Esophagus muscularis mucosa (tissue), 4 donors: Measurements from ENCODE around the gene CAV1.

Experiments
- CTCF ChIP-seq, 3 experiments: fragments of 200-600 bp in 2 of 3; fragments of 450-650 bp in 1 of 3; sonication (generic) in 2 of 3; IDR thresholded peaks; one replicate each; pipeline ENCODE4 v1.5.1; 2017 to 2019; ENCODE audit warnings: antibody characterized with exemption in 3 of 3, mild to moderate bottlenecking in 2 of 3, moderate library complexity in 1 of 3
- EP300 ChIP-seq: sonication (generic); formaldehyde crosslinking; IDR thresholded peaks from one replicate; pipeline ENCODE4 v1.6.1; 2017; ENCODE audit warnings: antibody characterized with exemption
- POLR2A ChIP-seq: fragments of 450-650 bp; IDR thresholded peaks from one replicate; pipeline ENCODE4 v1.6.1; 2017; ENCODE audit warnings: antibody characterized with exemption, moderate library complexity, mild to moderate bottlenecking, low read depth
- POLR2AphosphoS5 ChIP-seq, 2 donors: sonication (generic); formaldehyde crosslinking; IDR thresholded peaks; one replicate each; pipeline ENCODE4 v1.6.1; 2017; ENCODE audit warnings: antibody characterized with exemption in 2 of 2

DNA sequence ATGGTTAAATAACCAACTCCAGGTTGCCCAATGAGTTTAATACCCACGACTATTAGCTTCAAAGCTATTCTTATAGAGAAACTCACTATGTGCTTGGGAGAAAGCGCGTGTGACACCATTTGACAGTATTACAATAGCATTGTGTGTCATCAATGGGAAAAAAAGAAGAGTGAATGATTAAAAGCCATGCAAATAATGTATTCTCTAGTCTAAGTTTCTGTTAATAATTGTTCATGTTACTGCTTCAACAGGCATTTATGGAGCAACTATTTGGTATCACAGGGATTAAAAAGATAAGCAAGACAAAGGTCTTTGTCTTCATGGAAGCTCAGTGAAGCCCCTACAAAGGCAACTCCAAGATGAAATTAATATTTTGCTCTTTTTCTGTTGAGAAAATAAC, 47.2 kb downstream of the CAV1 start:
- TF ChIP-seq CTCF (IDR thresholded peaks at IDR 0.05) (no peak), POLR2A (no peak), EP300 (no peak), POLR2AphosphoS5 (IDR thresholded peaks at IDR 0.05) (no peak)
